Activated T-cell treated with anti-CD3 and anti-CD28 coated beads, Interleukin-2, amount 50 U/mL, for 48 hours (primary cell): ENCODE results near the gene RNF26.

Source experiments
- DNase-seq, 2 experiments: peaks; one replicate each; pipeline ENCODE4 v3.0.0-alpha.2; 2020

RNF26 gene

DNA sequence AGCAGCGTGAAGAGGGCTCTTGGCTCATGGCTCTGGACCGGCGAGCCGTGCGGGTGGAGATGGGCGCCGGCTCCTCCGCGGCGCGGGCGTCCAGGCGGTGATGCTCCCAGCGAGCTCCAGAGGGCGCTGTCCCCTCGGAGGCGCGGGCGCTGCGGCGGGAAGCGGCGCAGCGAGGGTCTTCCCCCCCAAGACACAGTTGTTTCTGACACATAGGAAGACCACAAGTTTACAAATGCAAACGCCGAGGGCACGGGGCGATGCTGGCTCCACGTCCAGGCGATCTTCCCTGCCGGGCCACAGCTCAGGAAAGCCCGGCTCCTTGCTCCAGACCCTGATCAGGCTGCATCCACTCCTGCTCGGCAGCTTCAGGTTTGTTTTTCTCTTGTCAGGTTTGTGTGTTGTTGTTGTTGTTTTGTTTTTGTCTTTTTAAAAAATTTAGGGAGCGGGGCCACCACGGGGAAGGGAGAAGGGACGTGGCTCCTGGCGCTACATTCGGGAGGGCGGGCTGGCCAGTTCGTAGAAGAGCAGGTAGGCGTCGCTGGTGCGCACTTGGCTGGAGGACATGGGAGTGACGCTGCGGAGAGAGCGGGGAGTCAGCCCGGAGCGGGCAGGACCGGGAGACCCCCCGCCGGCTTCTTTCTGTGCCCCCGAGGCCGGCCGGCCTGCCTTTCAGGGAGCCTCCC is 22.2 kb downstream of the RNF26 start:
- peak; percentile 79 to 84 for DNase-seq

DNA sequence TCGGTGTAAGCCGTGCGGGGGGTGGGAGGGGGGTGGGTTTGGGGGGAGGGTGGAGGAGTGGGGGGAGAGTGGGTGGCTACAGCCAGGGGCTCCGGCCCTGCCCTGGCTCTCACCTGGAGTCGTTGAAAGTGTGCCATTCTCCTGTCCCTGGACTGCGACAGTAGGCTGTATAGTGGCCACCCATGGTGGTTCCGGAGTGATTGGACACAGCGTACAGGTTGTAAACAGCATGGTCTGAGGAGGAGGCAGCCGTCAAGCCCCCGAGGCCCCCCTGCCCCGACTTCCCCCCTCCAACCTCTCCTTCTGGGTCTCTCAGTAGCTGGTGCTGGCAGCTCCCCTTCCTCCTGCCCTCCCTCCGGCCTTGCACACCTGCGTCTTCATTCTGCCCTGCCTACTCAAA is 22.7 kb downstream of the RNF26 start:
- DNase-seq = no peak

DNA sequence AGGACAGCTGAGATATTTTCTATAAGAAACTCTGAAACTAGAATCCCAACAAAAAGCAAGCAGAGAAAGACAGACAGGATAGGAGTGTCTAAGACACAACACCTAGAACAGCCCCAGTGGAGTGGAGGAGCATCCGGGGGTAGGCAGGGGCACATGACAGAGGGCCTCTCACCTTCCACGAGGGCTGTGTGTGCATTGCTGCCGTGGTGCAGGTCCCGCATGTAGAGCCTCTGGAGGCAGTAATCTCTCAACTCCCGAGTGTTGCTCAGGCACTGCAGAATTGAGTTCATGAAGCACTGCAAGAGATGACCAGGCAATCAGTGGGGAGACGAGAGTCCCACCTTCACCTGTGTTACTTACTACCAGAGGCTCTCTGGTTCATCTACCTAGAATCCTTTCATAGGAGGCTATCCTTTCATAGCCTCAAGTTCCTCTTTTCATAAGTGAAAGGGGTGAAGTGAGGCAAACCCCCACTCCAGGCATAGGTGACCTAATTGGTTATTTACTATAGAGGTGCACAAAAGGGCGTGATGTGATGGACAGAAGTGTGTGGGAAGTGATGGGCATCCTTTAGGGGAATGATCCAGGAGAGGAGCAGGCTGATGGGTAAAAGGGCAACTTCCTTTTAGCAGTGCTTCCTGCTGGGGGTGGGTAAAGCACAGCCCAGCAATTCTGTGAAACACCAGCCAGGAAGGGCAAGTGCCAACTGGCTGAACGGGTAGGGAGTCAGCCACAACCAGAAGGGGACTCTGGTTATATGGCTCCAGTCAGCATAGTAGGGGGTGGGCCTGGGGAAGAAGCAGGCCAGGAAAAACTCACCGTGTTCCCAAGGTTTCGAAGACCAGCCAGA is 25.3 kb downstream of the RNF26 start:
- DNase-seq = no peak

DNA sequence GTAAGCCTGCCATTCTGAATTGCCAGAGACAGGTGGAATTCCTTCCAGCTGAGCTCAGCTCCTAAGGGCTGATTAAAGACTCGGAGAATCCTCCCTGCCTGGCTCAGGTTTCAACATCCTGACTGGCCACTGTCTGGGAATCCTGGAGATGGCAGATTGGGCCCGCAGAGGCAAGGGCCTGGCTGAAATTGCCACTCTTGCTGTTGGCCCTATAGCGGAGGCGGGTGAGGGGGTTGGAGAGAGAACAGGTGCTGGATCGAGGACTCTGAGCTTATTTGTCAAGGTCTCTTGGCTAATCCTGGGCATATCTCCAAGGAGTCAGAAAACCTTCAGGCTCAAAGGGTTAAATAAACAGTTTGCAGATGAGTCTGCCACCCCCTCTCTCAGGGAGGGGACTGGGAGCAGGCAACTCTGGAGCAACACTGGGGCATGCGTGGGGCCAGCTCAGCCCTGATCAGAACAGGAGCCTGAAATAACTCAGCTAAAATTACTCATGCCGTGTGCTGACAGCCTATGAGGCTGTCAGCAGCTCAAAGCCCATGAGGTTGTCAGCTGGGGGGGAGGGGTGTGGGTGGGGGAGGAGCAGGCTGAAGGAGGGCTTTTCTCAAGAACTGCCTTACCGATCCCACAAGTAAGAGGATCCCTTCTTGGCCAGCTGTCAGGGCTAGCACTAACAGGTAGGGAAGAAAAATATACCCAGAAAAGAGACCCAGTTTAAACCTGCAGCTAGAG is 26.9 kb downstream of the RNF26 start:
- DNase-seq = peak; percentile 71 to 80

DNA sequence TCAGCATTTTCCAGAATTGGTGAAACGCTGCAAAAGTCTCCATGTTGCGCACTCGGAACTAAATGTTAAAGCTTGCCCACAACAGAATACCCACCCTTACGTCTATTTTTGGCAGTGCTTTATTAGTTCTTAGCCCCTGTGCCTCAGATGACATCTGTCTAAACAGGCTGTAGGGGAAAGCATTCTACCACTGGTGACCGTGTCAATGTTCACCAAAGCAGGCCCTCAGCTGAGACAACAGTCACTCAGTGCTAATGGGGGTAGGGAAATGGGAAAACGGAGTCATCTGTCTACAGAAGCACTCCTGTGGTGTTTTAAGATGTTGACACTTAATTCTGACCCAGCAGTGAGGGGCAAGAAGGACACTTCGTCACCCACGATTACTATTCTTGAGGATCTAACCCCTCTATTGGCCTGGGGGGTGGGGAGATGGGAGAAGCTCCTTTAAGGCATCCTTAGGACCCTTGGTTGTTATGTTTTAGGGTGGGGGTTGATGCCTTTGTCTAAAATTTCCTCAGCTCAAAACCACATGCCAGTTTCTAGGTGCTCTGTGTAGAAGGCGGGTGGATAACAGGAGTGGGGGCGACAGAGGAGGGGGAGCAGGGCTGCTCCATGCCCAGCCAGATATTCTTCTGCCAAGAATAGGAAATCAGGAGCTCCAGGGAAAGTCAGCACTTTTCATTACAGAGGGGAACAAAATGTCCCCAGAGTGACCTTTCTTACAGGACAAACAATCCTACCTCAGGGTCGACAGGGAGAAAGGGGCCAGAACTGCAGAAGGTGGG is 27.8 kb downstream of the RNF26 start:
- DNase-seq = no peak

DNA sequence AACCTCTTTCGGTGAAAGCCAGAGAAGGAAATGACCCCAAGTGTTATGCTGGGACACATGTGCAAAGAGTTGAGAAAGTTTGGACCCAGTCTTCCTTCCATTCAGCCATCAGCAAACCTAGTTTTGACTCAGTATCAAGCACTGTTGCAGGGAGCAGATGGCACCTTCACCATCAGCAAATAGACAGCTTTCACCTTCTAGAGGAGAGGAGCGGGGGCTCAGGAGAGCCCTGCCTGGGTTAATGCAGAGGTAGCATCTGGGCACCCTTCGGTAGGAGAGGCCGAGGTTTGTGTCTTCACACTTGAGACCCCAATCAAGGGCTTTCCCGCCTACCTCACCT is 28.4 kb downstream of the RNF26 start:
- DNase-seq = no peak

DNA sequence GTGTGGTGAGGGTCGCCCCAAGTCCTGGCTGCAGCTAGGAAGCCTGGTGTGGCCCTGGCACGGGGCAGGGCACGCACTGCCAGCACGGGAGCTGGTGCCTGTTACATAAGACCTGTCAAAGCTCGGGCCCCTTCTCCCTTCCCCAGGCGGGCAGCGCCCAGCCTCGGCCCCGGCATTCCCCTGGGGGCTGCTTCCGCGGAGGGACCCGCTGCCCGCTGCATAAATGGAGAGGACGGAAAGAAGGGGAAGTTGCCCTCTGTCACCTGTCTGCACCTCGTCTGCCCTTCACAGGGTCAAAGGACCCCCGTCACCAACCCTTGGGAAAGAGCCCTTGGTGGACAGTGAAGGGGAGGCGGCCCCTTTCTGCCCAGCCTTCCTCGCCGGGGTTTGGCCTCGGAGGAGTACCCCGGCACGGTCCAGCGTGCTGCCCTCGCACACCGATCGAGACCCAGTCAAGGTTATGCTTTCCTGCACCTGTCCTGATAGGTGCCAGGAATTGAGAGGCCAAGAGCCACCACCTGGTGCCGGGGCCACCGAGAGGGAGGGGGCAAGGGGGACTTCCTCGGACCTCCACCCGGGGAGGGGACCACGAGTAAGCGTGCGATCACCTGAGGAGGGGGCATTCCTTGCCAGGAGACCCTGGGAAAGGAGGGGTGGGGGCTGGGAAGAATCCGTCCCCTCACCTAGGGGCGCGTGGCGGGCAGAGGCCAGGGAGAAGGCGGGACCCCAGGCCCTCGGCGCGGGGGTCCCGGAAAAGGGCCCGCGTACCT is 28.9 kb downstream of the RNF26 start:
- DNase-seq = no peak

DNA sequence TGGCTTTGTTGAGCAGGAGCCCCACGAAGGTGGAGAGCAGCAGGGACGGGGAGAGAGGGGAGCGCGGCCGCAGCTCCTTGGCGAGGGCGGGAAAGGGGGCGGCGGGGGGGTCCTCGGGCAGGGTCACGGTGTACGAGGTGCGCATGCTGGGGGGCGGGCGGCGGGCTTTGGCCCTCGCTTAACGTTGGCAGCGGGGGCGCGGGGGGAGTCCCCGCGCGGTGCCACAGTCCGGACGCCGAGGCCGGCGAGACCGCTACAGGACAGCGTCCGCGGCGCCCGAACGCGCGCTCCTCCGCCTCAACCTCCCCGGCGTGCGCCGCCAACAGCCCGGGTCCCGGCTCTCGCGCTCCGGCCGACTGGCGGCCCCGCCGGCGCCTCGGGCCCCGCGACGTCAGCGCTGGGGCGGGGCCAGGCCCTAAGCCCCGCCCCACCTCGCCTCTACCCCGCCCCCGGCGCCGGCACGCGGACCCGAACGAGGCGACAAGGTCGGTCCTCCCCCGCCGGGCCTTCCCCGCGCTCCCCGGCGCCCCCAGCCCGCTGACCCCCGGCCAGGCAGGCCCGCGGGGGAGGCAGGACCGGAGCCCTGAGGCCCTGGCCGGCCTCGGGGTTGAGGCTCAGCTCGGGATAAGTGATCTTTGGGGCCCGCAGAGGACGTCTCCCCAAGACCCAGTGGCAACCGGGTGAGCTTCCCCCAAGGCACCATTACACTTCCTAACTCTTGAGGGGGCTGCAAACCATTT is 29.7 kb downstream of the RNF26 start:
- peak; percentile 61 to 73 for DNase-seq

DNA sequence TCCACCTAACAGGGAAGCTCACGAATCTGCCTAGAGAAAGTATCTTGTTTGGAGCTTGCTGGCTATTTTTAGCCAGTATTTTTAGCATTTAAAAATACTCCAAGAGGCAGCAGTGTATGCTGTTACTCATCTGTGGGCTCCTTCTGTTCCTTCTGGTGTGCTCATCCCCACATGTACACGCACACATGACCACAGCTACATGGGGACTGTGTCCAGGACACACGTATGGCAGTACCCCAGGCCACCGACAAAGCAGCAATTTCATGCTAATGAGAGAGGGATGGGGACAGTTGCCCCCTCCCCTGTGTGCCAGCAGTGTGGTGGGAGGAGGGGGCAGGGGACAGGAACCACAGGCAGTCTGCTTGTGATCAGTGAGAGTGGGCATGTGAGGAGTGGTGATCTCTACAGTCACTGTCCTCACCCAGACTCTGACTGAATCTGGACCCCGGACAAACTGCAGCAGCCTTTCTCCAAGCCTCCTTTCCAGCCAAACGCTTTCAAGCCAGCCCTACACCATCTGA is 30.8 kb downstream of the RNF26 start:
- DNase-seq = no peak

DNA sequence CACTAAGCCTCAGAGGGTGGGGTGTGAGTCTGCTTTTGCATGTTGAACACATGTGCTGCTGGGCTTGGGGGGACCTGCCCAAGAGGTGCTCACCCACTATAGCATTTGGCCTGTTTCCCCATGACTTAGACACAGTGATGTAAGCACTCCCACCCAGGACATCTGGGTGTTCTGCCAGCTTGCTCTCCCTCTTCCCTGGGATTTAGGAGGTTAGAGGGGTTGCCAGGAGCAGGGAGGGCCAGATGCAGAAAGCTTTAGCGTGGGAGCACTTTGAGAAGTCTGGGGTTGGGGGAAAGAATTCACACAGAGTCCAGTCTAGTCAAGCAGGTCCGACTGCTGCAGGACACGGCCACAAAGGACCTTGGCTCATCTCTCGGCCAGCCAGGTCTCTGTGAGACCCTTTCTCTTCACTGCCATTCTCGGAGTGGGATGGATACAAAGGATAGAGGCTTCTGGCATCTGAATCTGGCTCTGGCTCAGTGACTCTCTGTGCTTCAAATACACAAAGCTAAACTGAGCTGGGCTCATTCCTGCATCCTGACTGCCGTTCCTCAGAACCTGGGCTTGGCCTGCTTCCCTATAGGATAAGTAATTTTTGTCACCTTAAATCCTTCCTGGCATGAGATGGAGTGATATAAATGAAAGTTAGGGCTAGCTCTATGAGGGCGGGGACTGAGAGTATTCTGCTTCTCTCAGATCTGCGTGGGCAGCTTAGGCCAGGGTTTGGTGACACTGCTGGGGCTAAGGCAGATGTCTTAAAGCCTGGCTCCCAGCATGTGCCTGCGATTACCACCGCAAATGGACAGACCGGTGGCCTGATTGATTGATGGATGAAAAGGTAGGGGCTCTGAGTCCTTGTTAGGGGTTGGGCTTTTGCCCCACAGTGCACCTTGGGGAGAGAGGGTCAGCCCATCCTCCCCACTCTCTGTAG is 32.6 kb downstream of the RNF26 start:
- DNase-seq = no peak

DNA sequence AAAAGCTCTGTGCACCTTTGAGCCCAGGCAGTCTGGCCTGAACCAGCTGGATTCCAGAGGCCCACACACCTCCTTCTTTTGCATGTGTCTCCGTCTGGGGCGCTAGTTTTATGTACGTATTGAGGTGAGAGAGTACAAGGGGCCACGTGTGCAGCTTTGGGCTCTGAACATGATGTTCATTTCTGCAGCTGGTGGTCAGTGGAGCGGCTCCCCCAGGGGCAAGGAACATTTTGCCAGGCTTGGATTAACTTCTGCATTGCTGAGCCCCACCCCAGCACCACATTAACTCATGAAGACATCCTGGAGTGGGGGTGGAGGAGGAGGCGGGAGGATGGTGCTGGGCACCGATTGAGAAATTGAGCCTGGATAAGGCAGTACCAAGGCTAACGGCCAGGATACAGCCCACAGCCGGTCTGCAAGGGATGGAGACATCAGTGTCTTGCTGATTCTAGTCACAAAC is 33.4 kb downstream of the RNF26 start:
- no peak for DNase-seq

DNA sequence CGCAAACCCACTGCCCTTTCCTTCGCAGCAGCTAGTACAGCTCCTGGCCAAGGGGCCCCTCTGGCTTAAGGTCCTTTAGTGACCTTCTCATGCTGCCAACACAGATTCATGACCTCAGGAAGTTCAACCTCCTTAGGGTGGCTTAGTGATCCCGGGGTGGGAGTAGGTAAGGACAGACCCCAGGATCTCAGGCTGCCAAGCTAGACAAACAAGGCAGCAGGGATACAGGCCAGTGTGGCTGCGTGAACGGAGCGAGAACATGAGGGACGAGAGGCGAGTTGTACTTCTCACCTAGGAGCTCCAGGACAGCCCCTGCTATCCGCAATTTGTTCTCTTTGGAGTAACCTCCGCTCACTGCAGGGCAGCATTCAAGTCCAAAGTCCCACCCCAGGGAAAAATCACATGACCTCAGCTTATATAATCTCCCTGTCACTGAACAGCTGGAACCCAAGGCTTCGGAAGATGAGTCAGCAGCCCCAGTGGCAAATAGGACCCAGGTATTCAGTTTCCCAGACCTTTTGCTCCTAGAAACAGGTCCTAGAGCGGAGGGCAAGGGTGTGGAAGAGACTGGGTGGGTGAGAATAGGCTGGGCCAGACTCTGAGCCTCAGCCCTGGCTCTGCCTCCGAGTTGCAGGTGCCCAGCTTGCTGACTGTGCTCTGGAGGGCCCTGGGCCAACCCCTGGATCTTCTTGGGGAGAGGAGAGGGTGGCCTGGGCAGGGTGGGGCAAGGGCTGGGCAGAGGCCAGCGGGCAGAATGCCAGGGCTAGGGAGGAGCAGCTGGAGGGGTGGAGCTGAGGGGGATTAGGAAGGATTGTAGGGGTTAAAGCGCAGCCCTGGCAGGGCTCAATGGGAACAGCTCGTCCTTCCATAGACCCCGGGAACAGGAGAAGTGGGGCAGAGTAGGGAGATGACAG is 34.1 kb downstream of the RNF26 start:
- no peak for DNase-seq

DNA sequence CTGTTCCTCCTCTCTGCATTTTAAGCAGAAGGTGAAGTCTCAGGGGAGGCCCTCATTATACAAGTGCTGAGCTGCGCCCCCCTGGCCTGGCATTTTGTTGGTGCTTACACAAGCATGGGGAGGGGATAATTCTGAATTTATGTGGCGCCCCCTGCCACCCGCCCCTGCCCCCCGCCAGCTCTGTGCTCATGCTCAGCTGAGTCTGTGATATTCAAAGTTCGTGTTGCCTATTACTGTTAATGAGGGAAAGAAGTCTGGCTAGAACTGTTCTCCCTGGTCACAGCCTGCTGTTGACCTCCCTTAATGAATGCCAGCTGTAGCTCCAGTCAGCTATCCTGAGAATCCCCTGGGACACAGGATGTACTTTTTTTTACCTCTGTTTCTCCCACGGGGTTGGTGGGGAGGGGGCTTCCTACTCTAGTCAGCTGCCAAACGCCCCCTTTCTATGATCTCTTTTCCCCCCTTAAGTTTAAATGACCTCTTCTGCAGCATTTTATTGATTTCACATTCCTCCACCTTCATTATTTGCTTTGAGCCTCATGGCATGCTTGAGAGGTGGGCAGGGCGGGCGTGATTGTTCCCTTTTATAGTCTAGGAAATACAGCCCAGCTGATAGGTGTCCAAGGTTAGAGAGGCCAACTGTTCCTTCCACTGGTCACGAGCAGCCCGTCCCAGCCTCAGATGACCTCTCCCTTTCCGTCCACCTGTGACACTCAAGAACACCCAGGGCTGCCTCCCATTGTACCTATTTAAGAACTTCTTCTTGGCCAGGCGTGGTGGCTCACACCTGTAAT is 35.0 kb downstream of the RNF26 start:
- no peak for DNase-seq

DNA sequence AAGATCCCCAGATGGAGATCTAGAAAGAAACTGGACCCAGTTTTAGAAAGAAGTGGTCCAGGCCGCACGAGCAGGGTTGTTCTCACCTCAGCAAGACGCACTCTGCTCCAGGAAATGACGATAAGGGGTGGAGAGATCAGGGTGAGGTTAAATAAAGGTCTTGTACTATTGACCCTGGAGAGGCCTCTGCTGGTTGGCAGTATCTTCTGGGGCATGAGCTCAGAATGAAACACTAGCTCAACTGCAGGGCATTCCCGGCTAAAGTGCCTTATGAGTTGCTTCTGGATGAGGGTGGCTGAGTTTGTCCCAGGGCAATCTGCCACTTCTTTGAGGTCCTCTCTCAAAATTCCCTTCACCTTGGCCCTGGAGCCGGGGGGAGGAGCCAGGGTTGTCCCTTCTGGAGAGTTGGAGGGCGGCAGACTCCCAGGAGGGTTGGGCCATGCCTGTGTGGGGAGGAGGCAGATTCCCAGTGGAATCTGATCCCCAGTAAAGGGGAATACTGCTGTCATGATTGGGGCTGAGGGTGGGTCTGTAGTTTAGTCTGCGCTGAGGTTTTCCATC is 36.2 kb downstream of the RNF26 start:
- DNase-seq = no peak

DNA sequence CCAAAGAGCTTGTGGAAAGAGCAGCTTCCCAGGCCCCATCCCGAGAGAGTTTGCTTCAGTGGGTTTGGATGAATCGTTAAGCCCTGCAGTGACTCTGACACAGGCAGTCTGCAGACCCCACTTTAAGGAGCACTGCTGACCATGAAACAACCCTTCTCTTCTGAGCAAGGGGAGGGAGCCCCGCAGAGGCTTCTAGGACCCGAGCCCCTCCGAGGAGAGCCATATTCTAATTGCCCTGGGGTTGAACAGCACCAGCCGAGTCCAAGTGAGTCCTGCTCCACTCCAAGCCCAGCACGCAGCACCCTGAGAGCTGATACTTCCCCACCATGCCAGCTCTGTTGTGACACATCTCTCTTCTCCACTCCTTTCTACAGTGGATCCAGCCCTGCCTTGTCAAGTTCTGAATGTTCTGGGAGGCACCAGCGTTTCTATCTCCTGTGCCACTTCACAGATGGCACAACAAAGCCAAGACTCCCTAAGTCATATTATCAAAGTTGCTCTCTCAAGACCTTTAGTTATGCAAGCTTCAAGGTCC is 36.8 kb downstream of the RNF26 start:
- no peak for DNase-seq

DNA sequence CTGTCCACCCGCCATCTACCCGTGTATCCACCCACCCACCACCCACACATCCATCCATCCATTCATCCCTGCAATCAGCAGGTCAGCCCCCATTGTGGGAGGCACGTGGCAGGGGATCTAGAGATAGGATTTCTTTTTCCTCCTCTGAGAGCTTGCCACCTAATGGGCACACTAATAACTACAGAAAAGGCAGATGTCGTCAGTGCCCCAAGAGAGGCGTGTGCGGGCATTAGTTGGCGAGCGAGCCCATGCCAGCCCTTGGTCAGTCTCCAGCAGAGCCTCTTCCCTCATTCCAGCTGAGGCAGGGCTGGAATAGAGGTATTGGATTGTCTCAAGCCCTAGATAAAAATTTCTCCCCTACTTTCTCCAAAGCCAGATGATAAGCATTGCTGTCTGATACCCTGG is 37.5 kb downstream of the RNF26 start:
- DNase-seq = no peak
